B cell (primary cell): Measurements from ENCODE around the gene PHRF1. TPM values are rescaled to one million over a fixed set of nuclear protein-coding genes. Genes with fewer than 3 reads are reported as not detected.

Experiments used
- ATAC-seq: fragments of 200-7000 bp; cut with Tn5 transposase; one replicate; pipeline ENCODE4 v1.10.0; 2021; ENCODE audit warnings: low read depth, mild to moderate bottlenecking, moderate number of reproducible peaks, moderate library complexity
- CTCF ChIA-PET: fragments of 350-600 bp; sonication (Branson Sonifier 250); formaldehyde crosslinking; loops from one replicate; lab custom pipeline; 2021; ENCODE audit warnings: antibody characterized with exemption, inconsistent platforms; lab: Charles Lee
- POLR2A ChIA-PET: fragments of 350-600 bp; sonication (Branson Sonifier 250); formaldehyde crosslinking; loops from one replicate; lab custom pipeline; 2021; ENCODE audit warnings: antibody characterized with exemption; lab: Charles Lee
- DNase-seq: peaks from one replicate; pipeline ENCODE4 v3.0.0; 2013
- H2AFZ ChIP-seq: 2 replicates; pipeline ENCODE4 v1.6.1; 2012; ENCODE audit warnings: mild to moderate bottlenecking, low read depth, low read length; ENCODE audit not compliant: insufficient read depth, poor library complexity, severe bottlenecking
- H3K27ac ChIP-seq, 2 donors: 1 replicate in 1 of 2; 2 replicates in 1 of 2; pipeline ENCODE4 v1.5.1; 2012 to 2013; ENCODE audit warnings: low read length in 2 of 2, mild to moderate bottlenecking in 2 of 2, moderate library complexity in 1 of 2
- H3K27me3 ChIP-seq, 4 experiments: fragments of 200-600 bp in 1 of 4; sonication (generic) in 1 of 4; replicated peaks in 1 of 4; 1 replicate in 2 of 4; 2 replicates in 2 of 4; pipeline versions ENCODE4 v1.6.1 to v1.7.0; 2013 to 2016; ENCODE audit warnings: low read length in 3 of 4, mild to moderate bottlenecking in 2 of 4, mixed read lengths in 1 of 4, moderate library complexity in 1 of 4; ENCODE audit not compliant: insufficient read depth in 4 of 4, control insufficient read depth in 3 of 4; ENCODE audit errors: control extremely low read depth in 1 of 4
- H3K36me3 ChIP-seq, 2 experiments: replicated peaks in 1 of 2; 1 replicate in 1 of 2; 2 replicates in 1 of 2; pipeline versions ENCODE4 v1.6.1 to v1.7.1; 2013; ENCODE audit warnings: low read length in 1 of 2; ENCODE audit not compliant: insufficient read depth in 2 of 2, control insufficient read depth in 1 of 2; ENCODE audit errors: control extremely low read depth in 1 of 2, extremely low read depth in 1 of 2
- H3K4me1 ChIP-seq, 2 donors: fragments of 200-600 bp in 1 of 2; sonication (generic) in 1 of 2; 1 replicate in 1 of 2; 2 replicates in 1 of 2; pipeline versions ENCODE4 v1.5.1 to v1.6.1; 2013 to 2017; ENCODE audit warnings: low read length in 2 of 2; ENCODE audit not compliant: control insufficient read depth in 2 of 2, insufficient read depth in 2 of 2
- H3K4me2 ChIP-seq: replicated peaks from 2 replicates; pipeline ENCODE3; 2012; ENCODE audit warnings: mild to moderate bottlenecking, low read depth, low read length; ENCODE audit not compliant: poor library complexity, severe bottlenecking
- H3K4me3 ChIP-seq, 5 experiments: fragments of 200-600 bp in 1 of 5; sonication (generic) in 1 of 5; 1 replicate in 3 of 5; 2 replicates in 2 of 5; pipeline versions ENCODE4 v1.5.1 to v1.7.0; 2011 to 2016; ENCODE audit warnings: low read length in 4 of 5, mild to moderate bottlenecking in 4 of 5, low read depth in 2 of 5, control low read depth in 1 of 5, moderate library complexity in 1 of 5; ENCODE audit not compliant: insufficient read depth in 1 of 5; ENCODE audit errors: control extremely low read depth in 1 of 5, extremely low read depth in 1 of 5
- H3K79me2 ChIP-seq: fragments of 200-600 bp; sonication (generic); one replicate; pipeline ENCODE4 v1.6.0; 2016; ENCODE audit warnings: low read length; ENCODE audit not compliant: control insufficient read depth, insufficient read depth
- H3K9ac ChIP-seq: fragments of 200-600 bp; sonication (generic); 2 replicates; pipeline ENCODE4 v1.6.1; 2017; ENCODE audit warnings: mild to moderate bottlenecking, low read length, moderate library complexity
- H3K9me3 ChIP-seq, 3 donors: one replicate each; pipeline versions ENCODE4 v1.6.1 to v1.7.1; 2013; ENCODE audit warnings: low read length in 2 of 3; ENCODE audit not compliant: control insufficient read depth in 2 of 3, insufficient read depth in 1 of 3; ENCODE audit errors: control extremely low read depth in 1 of 3
- H4K20me1 ChIP-seq: 2 replicates; pipeline ENCODE4 v1.6.0; 2012; ENCODE audit warnings: mild to moderate bottlenecking, low read length; ENCODE audit not compliant: insufficient read depth, control insufficient read depth, poor library complexity, severe bottlenecking
- H3K27ac Mint-ChIP-seq: one replicate; pipeline ENCODE4 v1.8.0; 2021; ENCODE audit warnings: mixed read lengths
- H3K27me3 Mint-ChIP-seq: one replicate; pipeline ENCODE4 v1.8.0; 2021; ENCODE audit warnings: mixed read lengths
- H3K4me1 Mint-ChIP-seq: one replicate; pipeline ENCODE4 v1.8.0; 2021; ENCODE audit warnings: mixed read lengths
- H3K4me3 Mint-ChIP-seq: one replicate; pipeline ENCODE4 v1.8.0; 2021; ENCODE audit warnings: mixed read lengths
- H3K9me3 Mint-ChIP-seq: one replicate; pipeline ENCODE4 v1.8.0; 2022; ENCODE audit warnings: mixed read lengths; ENCODE audit not compliant: insufficient read depth
- EZH2 ChIP-seq: IDR thresholded peaks from 2 replicates; pipeline ENCODE4 v1.6.1; 2012; ENCODE audit warnings: borderline replicate concordance, low read depth, mild to moderate bottlenecking, moderate library complexity, low read length; ENCODE audit not compliant: insufficient read depth, poor library complexity, severe bottlenecking
- WGBS: methylation state at CpG from one replicate; pipeline ENCODE4 v1.1.5; 2013; ENCODE audit warnings: missing lambda C conversion rate; ENCODE audit not compliant: insufficient coverage; 5-methylcytosine and 5-hydroxymethylcytosine counted together
- intact Hi-C: fragments of 100-400 bp; cut with micrococcal nuclease; formaldehyde crosslinking; loops from one replicate; pipeline ENCODE4 v1.10.0; 2022
- polyA plus RNA-seq: library from polyadenylated mRNA; depleted of rRNA; stranded (reverse); fragments of >200 nt; gene quantifications from 2 replicates; pipeline ENCODE4 v1.2.3, GENCODE V29; 2012
- total RNA-seq, 2 donors: library from RNA; stranded (reverse); fragments of 120-200 nt in 1 of 2; gene quantifications; 1 replicate in 1 of 2; 2 replicates in 1 of 2; pipeline versions ENCODE4 v1.2.3 to v1.2.4, GENCODE V29; 2013 to 2022
- TF ChIP-seq, protein P1 (sequence below): fragments of 200-600 bp; IDR thresholded peaks from one replicate; pipeline ENCODE4 v1.8.0; 2022; ENCODE audit warnings: antibody characterized with exemption, mild to moderate bottlenecking

Gene PHRF1
- total and polyA plus RNA-seq, 2 donors (not counting 1 experiment from before 2014, with no cell fraction given) = 22.3 to 57.9 TPM

DNA sequence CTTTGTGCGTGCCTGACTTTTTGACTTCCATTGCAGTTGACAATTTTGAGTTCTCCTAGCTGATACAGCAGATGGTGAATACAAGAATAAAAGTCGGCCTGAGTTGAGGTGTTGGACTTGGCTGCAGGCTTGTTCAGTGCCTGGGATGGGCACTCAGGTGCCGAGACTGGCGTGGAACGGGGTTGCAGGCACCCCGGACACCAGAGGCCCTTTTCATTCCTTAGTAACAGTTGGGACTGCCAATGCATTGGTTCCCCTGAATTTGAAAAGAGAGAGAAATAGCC is 1.3 kb downstream of the PHRF1 start:
- intact Hi-C loops = loop anchor here (10.0 kb wide), 1 partner anchor 807 kb away; the partner anchor contains the start of gene BRSK2
- POLR2A ChIA-PET = no interaction called here
- 87% methylated on average over 5 of the region's 6 CpGs for WGBS
- Mint-ChIP-seq H3K27me3 (peaks cover 15% of the 10 kb centered on the region), H3K4me1 (peaks cover 46% of the 10 kb centered on the region), H3K27ac (peak overlapping the region; percentile 61), H3K4me3 (peak overlapping the region; percentile 89), H3K9me3 (no peaks in the 10 kb centered on the region)
- peak overlapping the region; percentile 85 for H3K9ac ChIP-seq
- CTCF ChIA-PET = interaction anchor here (1.3 to 2.3 kb wide), 2 partner anchors 9 to 23 kb away, joined by 3 to 4 read pairs; no protein-coding TSS in a partner anchor
- peak overlapping the region in 1 of 2 donors; percentile 68 for H3K27ac ChIP-seq
- H3K79me2 ChIP-seq = peaks cover 58% of the 10 kb centered on the region
- H2AFZ ChIP-seq = no peak overlapping the region
- H3K27me3 ChIP-seq = peaks cover 0 to 16% (median 7%) of the 10 kb centered on the region in 4 experiments
- H3K9me3 ChIP-seq = peaks cover 0 to 3% (median 0%) of the 10 kb centered on the region in 3 donors
- DNase-seq (no peak), ATAC-seq (no peak)
- H4K20me1 ChIP-seq = peaks cover 66% of the 10 kb centered on the region
- peak overlapping the region; percentile 95 for H3K4me2 ChIP-seq
- H3K36me3 ChIP-seq = peaks cover 1 to 7% of the 10 kb centered on the region in 2 experiments
- peaks cover 30 to 44% of the 10 kb centered on the region in 2 donors for H3K4me1 ChIP-seq
- TF ChIP-seq, protein P1, sequence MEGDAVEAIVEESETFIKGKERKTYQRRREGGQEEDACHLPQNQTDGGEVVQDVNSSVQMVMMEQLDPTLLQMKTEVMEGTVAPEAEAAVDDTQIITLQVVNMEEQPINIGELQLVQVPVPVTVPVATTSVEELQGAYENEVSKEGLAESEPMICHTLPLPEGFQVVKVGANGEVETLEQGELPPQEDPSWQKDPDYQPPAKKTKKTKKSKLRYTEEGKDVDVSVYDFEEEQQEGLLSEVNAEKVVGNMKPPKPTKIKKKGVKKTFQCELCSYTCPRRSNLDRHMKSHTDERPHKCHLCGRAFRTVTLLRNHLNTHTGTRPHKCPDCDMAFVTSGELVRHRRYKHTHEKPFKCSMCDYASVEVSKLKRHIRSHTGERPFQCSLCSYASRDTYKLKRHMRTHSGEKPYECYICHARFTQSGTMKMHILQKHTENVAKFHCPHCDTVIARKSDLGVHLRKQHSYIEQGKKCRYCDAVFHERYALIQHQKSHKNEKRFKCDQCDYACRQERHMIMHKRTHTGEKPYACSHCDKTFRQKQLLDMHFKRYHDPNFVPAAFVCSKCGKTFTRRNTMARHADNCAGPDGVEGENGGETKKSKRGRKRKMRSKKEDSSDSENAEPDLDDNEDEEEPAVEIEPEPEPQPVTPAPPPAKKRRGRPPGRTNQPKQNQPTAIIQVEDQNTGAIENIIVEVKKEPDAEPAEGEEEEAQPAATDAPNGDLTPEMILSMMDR = no peak
- TF ChIP-seq EZH2 = no peak
- peak overlapping the region in 4 of 5 experiments; percentile 65 to 95 (median 78) for H3K4me3 ChIP-seq

DNA sequence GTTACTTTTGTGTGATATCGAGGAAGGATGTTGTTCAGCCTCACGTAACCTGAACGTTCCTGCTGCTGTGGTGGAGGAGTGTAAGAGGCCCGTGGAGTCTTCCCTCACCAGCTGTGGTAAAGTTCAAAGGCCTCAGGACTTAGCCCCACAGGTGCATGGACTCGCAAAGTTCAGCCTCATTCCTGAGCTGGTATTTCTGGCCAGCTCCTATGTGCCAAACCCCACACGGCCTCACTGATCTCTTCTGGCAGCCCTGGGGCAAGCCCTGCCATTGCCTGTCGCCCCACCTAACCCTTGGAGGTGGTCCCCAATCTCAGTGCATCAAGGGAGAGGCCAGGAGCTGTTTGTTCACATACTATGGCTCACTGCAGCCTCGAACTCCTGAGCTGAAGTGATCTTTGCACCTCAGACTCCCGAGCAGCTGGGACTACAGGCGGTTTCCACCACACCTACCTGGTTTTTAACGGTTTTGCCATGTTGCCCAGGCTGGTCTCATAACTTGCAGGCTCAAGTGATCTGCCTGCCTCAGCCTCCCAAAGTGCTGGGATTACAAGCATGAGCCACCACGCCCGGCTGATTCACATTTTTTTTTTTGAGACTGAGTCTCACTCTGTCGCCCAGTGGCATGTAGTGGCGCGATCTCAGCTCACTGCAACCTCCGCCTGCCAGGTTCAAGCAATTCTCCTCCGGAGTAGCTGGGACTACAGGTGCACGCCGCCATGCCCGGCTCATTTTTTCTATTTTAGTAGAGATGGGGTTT is 2.2 kb downstream of the PHRF1 start:
- H2AFZ ChIP-seq = no peak overlapping the region
- H3K4me1 ChIP-seq = peaks cover 30 to 44% of the 10 kb centered on the region in 2 donors
- ATAC-seq = no peak
- H3K4me3 ChIP-seq = peak overlapping the region in 2 of 5 experiments; percentile 5 to 95
- Mint-ChIP-seq H3K27ac (peak overlapping the region; percentile 20), H3K27me3 (peaks cover 15% of the 10 kb centered on the region), H3K4me1 (peaks cover 46% of the 10 kb centered on the region), H3K4me3 (peak overlapping the region; percentile 57), H3K9me3 (no peaks in the 10 kb centered on the region)
- peaks cover 67% of the 10 kb centered on the region for H3K79me2 ChIP-seq
- peaks cover 0 to 3% (median 0%) of the 10 kb centered on the region in 3 donors for H3K9me3 ChIP-seq
- no peak overlapping the region for H3K27ac ChIP-seq
- DNase-seq = no peak
- H3K36me3 ChIP-seq = peaks cover 1 to 13% of the 10 kb centered on the region in 2 experiments
- POLR2A ChIA-PET = no interaction called here
- peaks cover 72% of the 10 kb centered on the region for H4K20me1 ChIP-seq
- TF ChIP-seq, protein P1 = no peak
- no peak for TF ChIP-seq EZH2
- peaks cover 0 to 12% (median 7%) of the 10 kb centered on the region in 4 experiments for H3K27me3 ChIP-seq
- no peak overlapping the region for H3K9ac ChIP-seq
- CTCF ChIA-PET = interaction anchor here (1.3 to 2.3 kb wide), 2 partner anchors 10 to 24 kb away, joined by 3 to 4 read pairs; no protein-coding TSS in a partner anchor
- 84% methylated on average over 17 of the region's 21 CpGs for WGBS
- peak overlapping the region; percentile 95 for H3K4me2 ChIP-seq
- intact Hi-C loops = loop anchor here (10.0 kb wide), 1 partner anchor 806 kb away; the partner anchor contains the start of gene BRSK2
